Left lung (tissue), 14 donors: ENCODE results near the gene SLC38A7. TPM values are rescaled to one million over a fixed set of nuclear protein-coding genes. Genes with fewer than 3 reads are reported as not detected.

Source experiments
- ATAC-seq: fragments of 200-7000 bp; cut with Tn5 transposase; one replicate; pipeline ENCODE4 v1.9.1; 2020; ENCODE audit warnings: moderate library complexity
- DNase-seq, 4 donors: peaks; one replicate each; pipeline ENCODE4 v3.0.0-alpha.2; 2013 to 2020
- H3K27ac ChIP-seq, 2 donors: fragments of 200-600 bp; sonication (generic) in 1 of 2; one replicate each; pipeline versions ENCODE4 v1.5.0 to v1.8.0; 2020 to 2021
- H3K27me3 ChIP-seq, 2 donors: fragments of 200-600 bp; sonication (generic) in 1 of 2; one replicate each; pipeline versions ENCODE4 v1.5.0 to v1.8.0; 2020 to 2021
- H3K36me3 ChIP-seq, 2 donors: fragments of 200-600 bp; sonication (generic) in 1 of 2; one replicate each; pipeline versions ENCODE4 v1.5.0 to v1.8.0; 2020 to 2021
- H3K4me1 ChIP-seq, 2 donors: fragments of 200-600 bp; one replicate each; pipeline ENCODE4 v1.8.0; 2021
- H3K4me3 ChIP-seq, 2 donors: fragments of 200-600 bp; sonication (generic) in 1 of 2; one replicate each; pipeline versions ENCODE4 v1.5.0 to v1.8.0; 2020 to 2021; ENCODE audit warnings: mild to moderate bottlenecking in 1 of 2
- H3K9me3 ChIP-seq, 2 donors: fragments of 200-600 bp; sonication (generic) in 1 of 2; one replicate each; pipeline versions ENCODE4 v1.5.0 to v1.8.0; 2020 to 2021
- intact Hi-C, 2 donors: fragments of 100-400 bp; cut with DNase I; formaldehyde crosslinking; loops; one replicate each; pipeline versions ENCODE4 v1.11.2 to v1.14.2; 2022
- long read RNA-seq, 12 donors: library from polyadenylated mRNA in 2 of 12; unstranded in 2 of 12; transcript quantifications; one replicate each; pipeline ENCODE4 v2.0.0 and lab custom pipeline, GENCODE V29; 2019 to 2026
- polyA plus RNA-seq, 6 donors: library from polyadenylated mRNA; unstranded; fragments of 120-200 nt; gene quantifications; one replicate each; pipeline ENCODE4 v1.2.1, GENCODE V29; 2013; ENCODE audit not compliant: insufficient read length in 6 of 6
- total RNA-seq, 2 donors: library from RNA; stranded (reverse); fragmentation: NEBNext Ultra II Directional; extraction: Animal tissue kit (Norgen Biotek cat#: 25700); gene quantifications; one replicate each; pipeline ENCODE4 v1.2.1, GENCODE V29; 2021
- TF ChIP-seq, protein P1 (sequence below), 2 donors: fragments of 200-600 bp; sonication (generic) in 1 of 2; IDR thresholded peaks; one replicate each; pipeline versions ENCODE4 v1.5.0 to v1.8.0; 2021; ENCODE audit warnings: antibody characterized with exemption in 2 of 2
- donor health status: DM: no; HTN: yes; CAD: no.
- donor health status: DM: no; HTN: no; CAD: no.

The SLC38A7 gene, protein sequence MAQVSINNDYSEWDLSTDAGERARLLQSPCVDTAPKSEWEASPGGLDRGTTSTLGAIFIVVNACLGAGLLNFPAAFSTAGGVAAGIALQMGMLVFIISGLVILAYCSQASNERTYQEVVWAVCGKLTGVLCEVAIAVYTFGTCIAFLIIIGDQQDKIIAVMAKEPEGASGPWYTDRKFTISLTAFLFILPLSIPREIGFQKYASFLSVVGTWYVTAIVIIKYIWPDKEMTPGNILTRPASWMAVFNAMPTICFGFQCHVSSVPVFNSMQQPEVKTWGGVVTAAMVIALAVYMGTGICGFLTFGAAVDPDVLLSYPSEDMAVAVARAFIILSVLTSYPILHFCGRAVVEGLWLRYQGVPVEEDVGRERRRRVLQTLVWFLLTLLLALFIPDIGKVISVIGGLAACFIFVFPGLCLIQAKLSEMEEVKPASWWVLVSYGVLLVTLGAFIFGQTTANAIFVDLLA
- total RNA-seq (10 to 100 TPM; 25.1 to 32.6 TPM), polyA plus RNA-seq (10 to 100 TPM; 12.2 to 14.1 (median 12.8) TPM)
- long read RNA-seq, donor 1, full-length matches to known transcripts = 4 of 4 reads
- long read RNA-seq, donor 1, partial matches to known transcripts = 0 of 4 reads
- long read RNA-seq, donor 1, other reads (novel, unspliced or antisense) = 0 of 4 reads
- long read RNA-seq, donor 2, full-length matches to known transcripts = 2 of 2 reads
- long read RNA-seq, donor 2, partial matches to known transcripts = 0 of 2 reads
- long read RNA-seq, donor 2, other reads (novel, unspliced or antisense) = 0 of 2 reads
- long read RNA-seq, donor 3, full-length matches to known transcripts = 1 of 1 reads
- long read RNA-seq, donor 3, partial matches to known transcripts = 0 of 1 reads
- long read RNA-seq, donor 3, other reads (novel, unspliced or antisense) = 0 of 1 reads
- long read RNA-seq, donor 4, full-length matches to known transcripts = 3 of 6 reads
- long read RNA-seq, donor 4, partial matches to known transcripts = 0 of 6 reads
- long read RNA-seq, donor 4, other reads (novel, unspliced or antisense) = 3 of 6 reads
- long read RNA-seq, donor 5, full-length matches to known transcripts = 2 of 2 reads
- long read RNA-seq, donor 5, partial matches to known transcripts = 0 of 2 reads
- long read RNA-seq, donor 5, other reads (novel, unspliced or antisense) = 0 of 2 reads
- long read RNA-seq, donor 6, full-length matches to known transcripts = 3 of 3 reads
- long read RNA-seq, donor 6, partial matches to known transcripts = 0 of 3 reads
- long read RNA-seq, donor 6, other reads (novel, unspliced or antisense) = 0 of 3 reads
- long read RNA-seq, donor 7, full-length matches to known transcripts = 1 of 1 reads
- long read RNA-seq, donor 7, partial matches to known transcripts = 0 of 1 reads
- long read RNA-seq, donor 7, other reads (novel, unspliced or antisense) = 0 of 1 reads
- long read RNA-seq, donor 8, full-length matches to known transcripts = 5 of 5 reads
- long read RNA-seq, donor 8, partial matches to known transcripts = 0 of 5 reads
- long read RNA-seq, donor 8, other reads (novel, unspliced or antisense) = 0 of 5 reads
- long read RNA-seq, donor 9 = 0 reads
- long read RNA-seq, donor 10, full-length matches to known transcripts = 9 of 12 reads
- long read RNA-seq, donor 10, partial matches to known transcripts = 0 of 12 reads
- long read RNA-seq, donor 10, other reads (novel, unspliced or antisense) = 3 of 12 reads
- long read RNA-seq, donor 11 = 0 reads
- long read RNA-seq, donor 12 = 0 reads

DNA sequence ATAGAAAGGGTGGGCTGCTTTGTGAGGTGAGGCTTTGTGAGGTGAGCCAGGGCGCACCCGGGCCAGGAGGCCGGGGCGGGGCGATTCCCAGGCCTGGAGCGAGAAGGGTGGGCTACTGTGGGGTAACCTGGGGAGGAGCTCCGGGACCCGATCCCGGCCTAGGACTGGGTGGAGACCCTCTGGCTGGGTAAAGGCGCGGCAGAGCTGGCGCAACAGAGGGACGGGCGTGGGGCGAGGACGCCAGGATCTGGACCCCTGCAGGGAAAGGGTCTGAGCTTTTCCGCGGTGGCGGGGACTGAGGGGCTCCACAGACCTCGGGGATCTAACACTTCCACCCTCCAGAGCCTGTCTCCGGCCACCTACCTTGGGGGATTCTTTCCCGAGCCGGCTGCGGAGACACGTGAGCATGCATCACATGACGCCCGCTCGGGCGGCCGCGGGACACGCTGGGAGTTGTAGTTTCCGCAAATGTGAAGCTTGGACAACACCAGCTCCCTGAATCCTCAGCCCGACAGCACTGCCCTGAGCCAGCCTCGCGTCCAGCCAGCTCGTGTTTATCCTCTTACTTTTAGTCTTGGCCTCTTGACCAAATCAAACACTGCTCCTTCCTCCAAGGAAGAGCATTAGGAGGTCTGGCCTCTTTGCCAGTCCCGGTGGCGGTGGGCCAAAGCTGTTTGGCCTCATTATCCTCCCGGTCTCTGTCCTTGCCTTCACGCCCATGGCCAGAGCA is at the start of gene SLC38A7:
SLC38A7 (minus strand) TSS at position 417 of the 730 bp plus-strand sequence. CDS start 4,644 bp downstream, outside the sequence.
- intact Hi-C loops = no loop called here
- peak within 1 kb of the TSS; percentile 77 to 93 for H3K4me3 ChIP-seq
- ATAC-seq (peak; percentile 97), DNase-seq (peak; percentile 73 to 93 (median 86))
- H3K9me3 ChIP-seq = no peaks in the 10 kb centered on the region
- H3K27me3 ChIP-seq = no peaks in the 10 kb centered on the region
- peak within 1 kb of the TSS; percentile 53 to 81 for H3K27ac ChIP-seq
- TF ChIP-seq, protein P1, sequence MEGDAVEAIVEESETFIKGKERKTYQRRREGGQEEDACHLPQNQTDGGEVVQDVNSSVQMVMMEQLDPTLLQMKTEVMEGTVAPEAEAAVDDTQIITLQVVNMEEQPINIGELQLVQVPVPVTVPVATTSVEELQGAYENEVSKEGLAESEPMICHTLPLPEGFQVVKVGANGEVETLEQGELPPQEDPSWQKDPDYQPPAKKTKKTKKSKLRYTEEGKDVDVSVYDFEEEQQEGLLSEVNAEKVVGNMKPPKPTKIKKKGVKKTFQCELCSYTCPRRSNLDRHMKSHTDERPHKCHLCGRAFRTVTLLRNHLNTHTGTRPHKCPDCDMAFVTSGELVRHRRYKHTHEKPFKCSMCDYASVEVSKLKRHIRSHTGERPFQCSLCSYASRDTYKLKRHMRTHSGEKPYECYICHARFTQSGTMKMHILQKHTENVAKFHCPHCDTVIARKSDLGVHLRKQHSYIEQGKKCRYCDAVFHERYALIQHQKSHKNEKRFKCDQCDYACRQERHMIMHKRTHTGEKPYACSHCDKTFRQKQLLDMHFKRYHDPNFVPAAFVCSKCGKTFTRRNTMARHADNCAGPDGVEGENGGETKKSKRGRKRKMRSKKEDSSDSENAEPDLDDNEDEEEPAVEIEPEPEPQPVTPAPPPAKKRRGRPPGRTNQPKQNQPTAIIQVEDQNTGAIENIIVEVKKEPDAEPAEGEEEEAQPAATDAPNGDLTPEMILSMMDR (IDR thresholded peaks at IDR 0.05) = no peak
- H3K36me3 ChIP-seq = peaks cover 0 to 15% of the 10 kb centered on the region in 2 donors
- peaks cover 0 to 21% of the 10 kb centered on the region in 2 donors for H3K4me1 ChIP-seq

DNA sequence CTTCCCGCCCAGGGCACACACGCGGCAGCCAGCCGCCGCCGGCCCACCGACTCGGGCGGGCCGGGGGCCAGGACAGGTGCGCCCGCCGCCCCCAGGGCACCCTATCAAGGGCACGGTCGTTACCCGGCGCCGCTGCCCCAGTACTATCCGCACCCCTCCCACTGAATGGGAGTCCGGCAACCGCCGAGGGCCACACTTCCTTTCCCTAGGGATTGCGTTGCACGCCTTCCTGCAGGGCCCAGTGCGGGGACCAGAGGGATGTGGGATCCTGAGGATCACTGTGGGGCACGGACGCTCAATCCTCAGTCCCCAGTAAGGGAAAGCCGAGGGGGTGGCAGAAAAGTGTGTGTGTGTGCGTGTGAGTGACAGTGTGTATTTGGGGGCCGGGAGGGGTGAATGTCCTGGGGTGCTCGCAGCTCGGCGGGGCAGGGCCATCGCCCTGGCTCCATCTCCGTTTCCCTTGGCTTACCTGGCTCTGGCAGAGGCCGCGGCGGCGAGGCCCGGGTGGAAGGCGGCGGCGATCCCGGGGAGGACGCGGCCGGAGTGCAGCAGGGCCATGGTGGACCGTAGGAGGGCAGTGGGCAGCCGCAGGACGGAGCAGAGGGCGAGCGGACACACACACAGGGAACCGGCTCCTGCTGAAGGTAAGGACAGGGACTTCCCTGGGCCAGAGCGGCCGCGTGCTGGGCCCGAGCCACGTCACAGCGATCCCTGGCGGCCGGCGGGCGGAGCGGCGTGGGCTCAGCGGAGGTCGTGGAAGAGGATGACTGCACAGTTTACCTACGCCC is 49.3 kb upstream of the SLC38A7 start, which contains the start of gene GOT2:
GOT2 (minus strand) TSS at position 646 of the 788 bp plus-strand sequence; CDS start at position 558, 88 bp downstream.
- Histone ChIP-seq H3K4me1 (peaks cover 13 to 24% of the 10 kb centered on the region in 2 donors), H3K27ac (peak within 1 kb of the TSS; percentile 65 to 74), H3K9me3 (no peaks in the 10 kb centered on the region), H3K27me3 (no peaks in the 10 kb centered on the region), H3K36me3 (no peaks in the 10 kb centered on the region), H3K4me3 (peak within 1 kb of the TSS; percentile 86 to 98)
- DNase-seq (peak; percentile 66 to 97 (median 84)), ATAC-seq (peak; percentile 99)
- intact Hi-C loops = no loop called here
- TF ChIP-seq, protein P1 (IDR thresholded peaks at IDR 0.05) = peak; percentile 83 to 90

DNA sequence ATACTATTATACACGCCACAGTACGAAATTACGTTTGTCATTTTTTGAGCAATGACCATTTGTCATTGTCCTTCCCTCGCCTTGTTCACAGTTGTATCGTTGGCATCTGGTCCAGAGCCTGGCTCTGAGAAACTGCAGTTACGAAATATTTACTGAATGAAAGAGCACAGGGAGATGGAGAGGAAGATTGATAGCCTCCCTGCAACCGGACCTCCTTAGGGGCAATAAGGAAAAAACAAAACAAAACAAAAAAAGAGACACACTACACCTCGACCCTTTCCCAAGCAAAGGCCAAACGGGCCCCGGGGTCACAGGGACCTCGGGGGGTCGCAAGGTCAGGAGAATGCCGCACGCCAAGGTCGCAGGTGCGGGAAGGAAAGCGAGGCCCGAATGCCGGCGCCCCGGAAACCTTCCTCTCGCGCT is 48.7 kb upstream of the SLC38A7 start:
- TF ChIP-seq, protein P1 (IDR thresholded peaks at IDR 0.05) = no peak
- H3K9me3 ChIP-seq = no peaks in the 10 kb centered on the region
- H3K27ac ChIP-seq = peak overlapping the region; percentile 65 to 74
- H3K36me3 ChIP-seq = no peaks in the 10 kb centered on the region
- intact Hi-C loops = no loop called here
- H3K27me3 ChIP-seq = no peaks in the 10 kb centered on the region
- peak in 1 of 4 donors; percentile 2 for DNase-seq
- peak overlapping the region; percentile 86 to 98 for H3K4me3 ChIP-seq
- H3K4me1 ChIP-seq = peaks cover 13 to 24% of the 10 kb centered on the region in 2 donors
- ATAC-seq = peak; percentile 22
